SK-N-SH treated with all-trans-retinoic acid at 6 μM for 48 hours (cell line): ENCODE results near the gene UBN2.

Experiments
- ATAC-seq: fragments of 200-7000 bp; cut with Tn5 transposase; 3 replicates; pipeline ENCODE4 v1.9.1; 2020; ENCODE audit warnings: mild to moderate bottlenecking, moderate library complexity
- ARNTL ChIP-seq: fragments of 450-650 bp; formaldehyde crosslinking; IDR thresholded peaks from 2 replicates; pipeline ENCODE4 v1.5.0; 2020; ENCODE audit warnings: low read depth, mild to moderate bottlenecking, moderate library complexity, borderline replicate concordance
- BACH2 ChIP-seq: fragments of 250-450 bp; sonication (Bioruptor Pico); IDR thresholded peaks from 2 replicates; pipeline ENCODE4 v1.9.0; 2021; ENCODE audit warnings: mild to moderate bottlenecking, borderline replicate concordance
- CREB5 ChIP-seq: fragments of 250-450 bp; sonication (Bioruptor Pico); IDR thresholded peaks from 2 replicates; pipeline ENCODE4 v1.5.1; 2020; ENCODE audit warnings: low read depth, mild to moderate bottlenecking, moderate library complexity
- CSDC2 ChIP-seq: fragments of 250-450 bp; sonication (Bioruptor Pico); IDR thresholded peaks from 2 replicates; pipeline ENCODE4 v1.5.0; 2020; ENCODE audit warnings: mild to moderate bottlenecking, moderate library complexity
- CSRNP3 ChIP-seq: fragments of 250-450 bp; sonication (Bioruptor Pico); IDR thresholded peaks from 2 replicates; pipeline ENCODE4 v1.5.1; 2021; ENCODE audit warnings: mild to moderate bottlenecking, moderate library complexity
- ESRRG ChIP-seq: fragments of 250-450 bp; sonication (Bioruptor Pico); IDR thresholded peaks from 2 replicates; pipeline ENCODE4 v1.6.1; 2021; ENCODE audit warnings: mild to moderate bottlenecking
- GLIS3 ChIP-seq: fragments of 250-450 bp; sonication (Bioruptor Pico); IDR thresholded peaks from 2 replicates; pipeline ENCODE4 v1.5.0; 2020; ENCODE audit warnings: mild to moderate bottlenecking, moderate library complexity
- ISL1 ChIP-seq: fragments of 250-450 bp; sonication (Bioruptor Pico); IDR thresholded peaks from 2 replicates; pipeline ENCODE4 v2.1.2; 2022; ENCODE audit warnings: mild to moderate bottlenecking, moderate library complexity
- PATZ1 ChIP-seq: fragments of 250-450 bp; sonication (Bioruptor Pico); IDR thresholded peaks from 2 replicates; pipeline ENCODE4 v1.8.0; 2020; ENCODE audit warnings: mild to moderate bottlenecking, moderate library complexity, borderline replicate concordance
- POU6F1 ChIP-seq: fragments of 250-450 bp; sonication (Bioruptor Pico); IDR thresholded peaks from 2 replicates; pipeline ENCODE4 v1.8.0; 2021; ENCODE audit warnings: low read depth, mild to moderate bottlenecking, moderate library complexity, borderline replicate concordance
- PPARA ChIP-seq: fragments of 250-450 bp; sonication (Bioruptor Pico); IDR thresholded peaks from 2 replicates; pipeline ENCODE4 v1.5.0; 2020; ENCODE audit warnings: mild to moderate bottlenecking, borderline replicate concordance
- RARB ChIP-seq: fragments of 250-450 bp; sonication (Bioruptor Pico); IDR thresholded peaks from 2 replicates; pipeline ENCODE4 v1.8.0; 2021; ENCODE audit warnings: mild to moderate bottlenecking, moderate library complexity
- SNAI2 ChIP-seq: fragments of 250-450 bp; sonication (Bioruptor Pico); IDR thresholded peaks from 2 replicates; pipeline ENCODE4 v1.5.0; 2020; ENCODE audit warnings: mild to moderate bottlenecking, moderate library complexity
- TCF4 ChIP-seq: fragments of 250-450 bp; sonication (Bioruptor Pico); IDR thresholded peaks from 2 replicates; pipeline ENCODE4 v1.8.0; 2021; ENCODE audit warnings: mild to moderate bottlenecking, moderate library complexity, borderline replicate concordance
- TOX ChIP-seq: fragments of 250-450 bp; sonication (Bioruptor Pico); IDR thresholded peaks from 2 replicates; pipeline ENCODE4 v1.8.0; 2021; ENCODE audit warnings: mild to moderate bottlenecking, moderate library complexity, borderline replicate concordance
- TSHZ2 ChIP-seq: fragments of 250-450 bp; sonication (Bioruptor Pico); IDR thresholded peaks from 2 replicates; pipeline ENCODE4 v1.5.0; 2020; ENCODE audit warnings: mild to moderate bottlenecking, moderate library complexity
- ZC3H10 ChIP-seq: fragments of 250-450 bp; sonication (Bioruptor Pico); IDR thresholded peaks from 2 replicates; pipeline ENCODE4 v1.5.1; 2021; ENCODE audit warnings: mild to moderate bottlenecking, moderate library complexity
- ZFP3 ChIP-seq: fragments of 250-450 bp; sonication (Bioruptor Pico); IDR thresholded peaks from 2 replicates; pipeline ENCODE4 v1.5.0; 2020; ENCODE audit warnings: mild to moderate bottlenecking, moderate library complexity
- ZFP30 ChIP-seq: fragments of 450-650 bp; formaldehyde crosslinking; IDR thresholded peaks from 2 replicates; pipeline ENCODE4 v1.5.0; 2022; ENCODE audit warnings: mild to moderate bottlenecking, moderate library complexity
- ZNF565 ChIP-seq: fragments of 450-650 bp; formaldehyde crosslinking; conservative IDR thresholded peaks from 2 replicates; pipeline ENCODE4 v1.5.0; 2020; ENCODE audit warnings: low read depth, mild to moderate bottlenecking, moderate library complexity
- ZNF70 ChIP-seq: fragments of 450-650 bp; formaldehyde crosslinking; IDR thresholded peaks from 2 replicates; pipeline ENCODE4 v1.5.0; 2020; ENCODE audit warnings: mild to moderate bottlenecking, moderate library complexity
- ZNF8 ChIP-seq: fragments of 450-650 bp; formaldehyde crosslinking; IDR thresholded peaks from 2 replicates; pipeline ENCODE4 v1.5.0; 2020; ENCODE audit warnings: mild to moderate bottlenecking, moderate library complexity

Gene UBN2

GRCh38 chr7:139286144-139286543, 55.1 kb downstream of the UBN2 start:
- TF ChIP-seq ZC3H10 (CRISPR knock-in tag) (no peak), ARNTL (no peak), ZNF565 (CRISPR knock-in tag) (no peak), CSDC2 (CRISPR knock-in tag) (no peak), CREB5 (CRISPR knock-in tag) (no peak), ZNF8 (CRISPR knock-in tag) (no peak), BACH2 (CRISPR knock-in tag) (no peak), ZNF70 (CRISPR knock-in tag) (no peak), RARB (CRISPR knock-in tag) (no peak), GLIS3 (CRISPR knock-in tag) (no peak), ZFP3 (CRISPR knock-in tag) (no peak), ESRRG (no peak)
- ATAC-seq, result no peak

- no peak for TF ChIP-seq CSRNP3 (CRISPR knock-in tag)
- TF ChIP-seq PPARA (CRISPR knock-in tag), result no peak
- TF ChIP-seq SNAI2 (CRISPR knock-in tag), result no peak
- TF ChIP-seq ZNF565 (CRISPR knock-in tag), result no peak
- no peak for TF ChIP-seq GLIS3 (CRISPR knock-in tag)
- TF ChIP-seq CREB5 (CRISPR knock-in tag), result no peak
- TF ChIP-seq ISL1, result no peak
- no peak for TF ChIP-seq ZFP30 (CRISPR knock-in tag)
- TF ChIP-seq ESRRG, result no peak
- TF ChIP-seq TCF4 (CRISPR knock-in tag), result no peak
- no peak for TF ChIP-seq ZNF8 (CRISPR knock-in tag)
- no peak for TF ChIP-seq TOX (CRISPR knock-in tag)
- TF ChIP-seq ZFP3 (CRISPR knock-in tag), result no peak
- TF ChIP-seq RARB (CRISPR knock-in tag), result no peak
- no peak for TF ChIP-seq ZNF70 (CRISPR knock-in tag)
- TF ChIP-seq TSHZ2 (CRISPR knock-in tag), result no peak
- no peak for TF ChIP-seq POU6F1
- no peak for TF ChIP-seq PATZ1
- ATAC-seq, result no peak
Observed at GRCh38 chr7:139292821-139293220, 61.8 kb downstream of the UBN2 start.
